Measurements from ENCODE around the gene MAGI2.
"Not testable (repeated sequence)": the region's sequence is repeated elsewhere in the genome, so short reads cannot be mapped to it uniquely, and the experiment has no call there.

Gene MAGI2

GRCh38 chr7:78510580-78511188 is 942.8 kb downstream of the MAGI2 start:
- DNase-seq: peak in 1 of 2 donors; percentile 1

- not testable (repeated sequence) for DNase-seq
Observed at GRCh38 chr7:78503301-78503700, 950.2 kb downstream of the MAGI2 start.

GRCh38 chr7:78501064-78501463 is 952.4 kb downstream of the MAGI2 start:
- DNase-seq: no peak

- no peak for DNase-seq
Observed at GRCh38 chr7:78499971-78500370, 953.5 kb downstream of the MAGI2 start.

- DNase-seq: no peak
Observed at GRCh38 chr7:78499283-78499682, 954.2 kb downstream of the MAGI2 start.

- DNase-seq: no peak
Observed at GRCh38 chr7:78497728-78498427, 955.6 kb downstream of the MAGI2 start.

- no peak for DNase-seq
Observed at GRCh38 chr7:78496096-78496630, 957.3 kb downstream of the MAGI2 start.

GRCh38 chr7:78493401-78493800 is 960.1 kb downstream of the MAGI2 start:
- DNase-seq: no peak

- DNase-seq: no peak
Observed at GRCh38 chr7:78492146-78492545, 961.3 kb downstream of the MAGI2 start.

- DNase-seq: no peak
Observed at GRCh38 chr7:78490524-78490923, 962.9 kb downstream of the MAGI2 start.

GRCh38 chr7:78489476-78490240 is 963.8 kb downstream of the MAGI2 start:
- DNase-seq: no peak

- DNase-seq: no peak
Observed at GRCh38 chr7:78487464-78487863, 966.0 kb downstream of the MAGI2 start.

GRCh38 chr7:78479348-78479747 is 974.1 kb downstream of the MAGI2 start:
- no peak for DNase-seq

- no peak for DNase-seq
Observed at GRCh38 chr7:78476851-78477405, 976.5 kb downstream of the MAGI2 start.

- no peak for DNase-seq
Observed at GRCh38 chr7:78473571-78474301, 979.7 kb downstream of the MAGI2 start.

- no peak for DNase-seq
Observed at GRCh38 chr7:78473021-78473420, 980.4 kb downstream of the MAGI2 start.

- DNase-seq: no peak
Observed at GRCh38 chr7:78472519-78472918, 980.9 kb downstream of the MAGI2 start.

- no peak for DNase-seq
Observed at GRCh38 chr7:78465894-78466293, 987.6 kb downstream of the MAGI2 start.

GRCh38 chr7:78463039-78463438 is 990.4 kb downstream of the MAGI2 start:
- no peak for DNase-seq

GRCh38 chr7:78450706-78451105 is 1002.8 kb downstream of the MAGI2 start:
- no peak for DNase-seq

- DNase-seq: no peak
Observed at GRCh38 chr7:78448911-78449310, 1004.6 kb downstream of the MAGI2 start.

- DNase-seq: no peak
Observed at GRCh38 chr7:78444267-78444666, 1009.2 kb downstream of the MAGI2 start.

- DNase-seq: no peak
Observed at GRCh38 chr7:78443811-78444210, 1009.7 kb downstream of the MAGI2 start.

All from inflammatory macrophage treated with lipopolysaccharide for 1 hour (primary cell).